WERI-Rb-1 (cell line): ENCODE data around the gene ADPRM.
A peak's percentile ranks its signal among the peaks of the same experiment; 100 is the strongest.

Experiments
- DNase-seq: peaks from one replicate; pipeline ENCODE4 v3.0.0-alpha.2; 2020
- H3K27ac ChIP-seq: fragments of 250-450 bp; sonication (Bioruptor Pico); 2 replicates; pipeline ENCODE4 v1.5.1; 2020; ENCODE audit warnings: mild to moderate bottlenecking, moderate library complexity
- H3K27me3 ChIP-seq: fragments of 250-450 bp; sonication (Bioruptor Pico); 2 replicates; pipeline ENCODE4 v1.5.1; 2021; ENCODE audit warnings: mild to moderate bottlenecking, low read depth, moderate library complexity; ENCODE audit not compliant: insufficient read depth, severe bottlenecking
- H3K36me3 ChIP-seq: fragments of 250-450 bp; sonication (Bioruptor Pico); 2 replicates; pipeline ENCODE4 v1.5.1; 2020; ENCODE audit warnings: mild to moderate bottlenecking, moderate library complexity
- H3K4me3 ChIP-seq: 2 replicates; pipeline ENCODE4 v1.5.1; 2011; ENCODE audit warnings: low read depth, mild to moderate bottlenecking, control low read depth, low read length
- H3K9me3 ChIP-seq: fragments of 250-450 bp; sonication (Bioruptor Pico); 2 replicates; pipeline ENCODE4 v1.5.1; 2021; ENCODE audit warnings: mild to moderate bottlenecking, moderate library complexity; ENCODE audit not compliant: severe bottlenecking
- CTCF ChIP-seq: IDR thresholded peaks from 2 replicates; pipeline ENCODE4 v1.5.1; 2011; ENCODE audit warnings: low read depth, mild to moderate bottlenecking, control low read depth, inconsistent platforms, low read length

ADPRM gene

GRCh38 chr17:10652984-10653659 is 44.3 kb upstream of the ADPRM start:
- no peak for TF ChIP-seq CTCF
- Histone ChIP-seq H3K9me3 (no peaks in the 10 kb centered on the region), H3K27me3 (no peaks in the 10 kb centered on the region), H3K36me3 (no peaks in the 10 kb centered on the region), H3K4me3 (no peak overlapping the region), H3K27ac (no peak overlapping the region)
- DNase-seq = no peak

DNA sequence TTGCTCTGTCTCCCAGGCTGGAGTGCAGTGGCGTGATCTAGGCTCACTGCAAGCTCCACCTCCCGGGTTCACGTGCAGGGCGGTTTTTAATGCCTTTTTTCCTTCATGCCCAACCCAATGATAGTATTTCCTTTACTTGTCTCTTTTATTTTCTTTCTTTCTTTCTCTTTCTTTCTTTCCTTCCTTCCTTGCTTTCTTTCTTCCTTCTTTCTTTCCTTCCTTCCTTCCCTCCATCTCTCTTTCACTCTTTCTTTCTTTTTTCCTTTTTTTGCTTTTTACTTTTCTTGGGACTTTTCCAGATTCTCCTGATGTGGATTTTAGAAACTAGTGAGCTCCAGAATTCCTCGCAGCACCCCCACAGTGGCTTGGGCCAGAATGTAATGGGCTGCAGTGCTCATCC is 43.4 kb upstream of the ADPRM start:
- H3K27ac ChIP-seq = no peak overlapping the region
- no peak overlapping the region for H3K4me3 ChIP-seq
- no peaks in the 10 kb centered on the region for H3K9me3 ChIP-seq
- no peak for TF ChIP-seq CTCF
- no peaks in the 10 kb centered on the region for H3K27me3 ChIP-seq
- no peaks in the 10 kb centered on the region for H3K36me3 ChIP-seq
- DNase-seq = no peak

- Histone ChIP-seq H3K27ac (no peak within 1 kb of the TSS), H3K27me3 (no peaks in the 10 kb centered on the region), H3K36me3 (no peaks in the 10 kb centered on the region), H3K9me3 (no peaks in the 10 kb centered on the region), H3K4me3 (no peak within 1 kb of the TSS)
- no peak for TF ChIP-seq CTCF
- DNase-seq = no peak
Observed at GRCh38 chr17:10657148-10657547, 40.2 kb upstream of the ADPRM start, which contains the start of gene MYH3. TSS of gene MYH3 (minus strand) at chr17:10657309. CDS start at chr17:10655064, 2,245 bp downstream.

GRCh38 chr17:10657879-10658278 is 39.5 kb upstream of the ADPRM start:
- no peaks in the 10 kb centered on the region for H3K27me3 ChIP-seq
- no peak overlapping the region for H3K27ac ChIP-seq
- H3K36me3 ChIP-seq = no peaks in the 10 kb centered on the region
- TF ChIP-seq CTCF = no peak
- peak; percentile 52 for DNase-seq
- H3K9me3 ChIP-seq = no peaks in the 10 kb centered on the region
- no peak overlapping the region for H3K4me3 ChIP-seq

- Histone ChIP-seq H3K36me3 (no peaks in the 10 kb centered on the region), H3K27me3 (no peaks in the 10 kb centered on the region), H3K27ac (no peak overlapping the region; the same call in 1 of the 2 replicates), H3K9me3 (no peaks in the 10 kb centered on the region), H3K4me3 (no peak overlapping the region)
- no peak for TF ChIP-seq CTCF
- DNase-seq = peak; percentile 30
Observed at GRCh38 chr17:10661437-10661836, 36.0 kb upstream of the ADPRM start.

DNA sequence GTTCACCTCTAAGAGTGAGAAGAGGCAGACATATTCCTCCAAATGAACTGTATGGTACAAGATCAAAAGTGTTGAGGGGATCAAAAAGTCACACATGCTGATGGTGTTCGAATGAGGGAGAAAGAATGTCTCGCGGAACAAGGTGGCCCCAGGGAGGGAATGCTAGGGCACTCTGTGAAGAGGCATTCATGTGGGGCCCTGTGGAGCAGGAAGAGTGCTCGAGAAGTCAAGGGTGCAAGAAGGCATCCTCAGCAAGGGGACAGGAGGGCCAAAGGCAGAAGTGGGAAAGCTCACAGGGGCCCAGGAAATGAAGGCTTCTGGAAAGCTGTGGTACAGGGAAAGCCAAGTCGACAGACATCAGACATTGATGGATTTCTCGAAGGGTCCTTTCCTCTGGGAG is 34.2 kb upstream of the ADPRM start:
- no peaks in the 10 kb centered on the region for H3K9me3 ChIP-seq
- H3K36me3 ChIP-seq = no peaks in the 10 kb centered on the region
- TF ChIP-seq CTCF = no peak

More for the DNA sequence above, 34.2 kb upstream of the ADPRM start:
- Histone ChIP-seq H3K27ac (no peak overlapping the region), H3K4me3 (no peak overlapping the region), H3K27me3 (no peaks in the 10 kb centered on the region)
- no peak for DNase-seq
